ELR (cell line): ENCODE results near the gene PRADC1.

Source experiments
- DNase-seq: peaks from one replicate; pipeline ENCODE4 v3.0.0-alpha.2; 2015; ENCODE audit warnings: low read depth

PRADC1 gene

DNA sequence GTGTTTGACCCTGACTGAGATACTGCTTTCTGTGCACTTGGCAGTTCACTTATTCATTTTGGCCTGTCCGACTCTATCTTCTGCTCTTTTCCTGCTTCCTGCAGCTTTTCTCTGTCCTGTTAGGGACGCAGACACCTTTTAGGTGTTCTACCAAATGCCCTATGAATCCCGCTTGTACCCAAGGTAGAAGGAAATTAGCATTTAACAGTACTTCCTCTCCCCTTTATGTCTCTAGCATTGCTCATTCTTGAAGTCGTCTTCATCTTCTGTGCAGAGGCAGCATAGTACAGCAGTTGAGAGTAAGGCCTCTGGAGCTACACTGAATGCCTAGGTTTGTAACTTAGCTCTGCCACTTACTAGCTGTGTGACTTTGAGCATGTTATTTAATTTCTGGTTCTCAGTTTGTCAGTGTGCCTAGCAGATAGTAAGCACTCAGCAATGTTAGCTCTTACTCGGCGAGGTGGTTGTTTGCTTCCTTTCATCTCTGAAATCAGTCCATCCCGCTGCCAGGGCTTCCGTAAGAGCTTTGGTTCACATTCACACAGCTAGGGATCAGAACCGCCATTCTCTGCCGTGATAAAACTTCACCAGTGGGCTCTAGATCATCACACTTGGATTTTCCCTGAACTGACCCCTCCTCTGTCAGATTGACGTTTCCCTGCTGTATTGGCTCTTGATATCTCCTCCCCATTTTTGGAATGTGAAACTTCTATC lies 2.4 kb upstream of the PRADC1 start:
- DNase-seq: no peak

DNA sequence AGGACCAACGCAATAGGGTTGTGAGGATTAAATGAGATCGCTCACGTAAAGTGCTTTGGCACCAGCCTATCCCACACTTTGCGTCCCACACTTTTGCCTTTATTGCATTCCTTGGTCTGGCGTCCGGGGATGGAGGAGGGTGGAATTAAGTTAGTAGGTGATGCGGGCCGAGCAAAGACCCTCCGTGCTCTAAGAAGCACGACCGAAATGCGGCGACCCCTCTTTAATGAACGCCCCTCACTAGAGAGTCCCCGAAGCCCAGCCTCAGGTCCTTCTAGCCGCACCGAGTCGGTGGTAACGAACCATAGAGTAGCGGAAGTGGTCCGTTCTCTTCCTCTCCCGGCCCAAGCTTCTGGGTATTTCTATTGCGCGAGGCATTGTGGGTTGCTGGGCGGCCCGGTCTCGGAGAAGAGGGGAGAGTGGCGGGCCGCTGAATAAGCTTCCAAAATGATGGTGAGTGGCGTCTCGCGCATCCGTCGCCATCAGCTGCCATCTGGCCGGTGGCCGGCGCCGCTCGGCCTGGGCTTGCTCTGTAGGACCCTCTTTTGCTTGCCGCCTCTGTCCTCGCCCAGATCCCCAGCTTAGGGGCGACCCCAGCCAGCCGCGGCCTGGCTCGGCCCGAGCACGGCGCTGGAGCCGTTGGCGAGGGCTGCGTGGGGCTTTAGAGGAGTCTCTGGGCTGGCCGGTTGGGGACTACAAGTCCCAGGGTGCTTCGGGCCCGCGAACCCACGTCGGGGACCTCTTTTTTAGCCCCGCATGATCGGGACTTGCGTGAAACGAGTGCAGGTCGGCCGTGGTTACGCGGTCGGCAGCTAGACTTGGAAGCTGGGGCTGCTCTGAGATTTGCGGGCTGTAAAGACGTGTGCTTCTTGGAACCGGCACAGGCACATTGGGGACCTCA lies 1.1 kb upstream of the PRADC1 start, which contains the start of gene CCT7:
CCT7 (plus strand) TSS at position 377 of the 901 bp plus-strand sequence; CDS start at position 448, 71 bp downstream.
- DNase-seq: peak; percentile 94

DNA sequence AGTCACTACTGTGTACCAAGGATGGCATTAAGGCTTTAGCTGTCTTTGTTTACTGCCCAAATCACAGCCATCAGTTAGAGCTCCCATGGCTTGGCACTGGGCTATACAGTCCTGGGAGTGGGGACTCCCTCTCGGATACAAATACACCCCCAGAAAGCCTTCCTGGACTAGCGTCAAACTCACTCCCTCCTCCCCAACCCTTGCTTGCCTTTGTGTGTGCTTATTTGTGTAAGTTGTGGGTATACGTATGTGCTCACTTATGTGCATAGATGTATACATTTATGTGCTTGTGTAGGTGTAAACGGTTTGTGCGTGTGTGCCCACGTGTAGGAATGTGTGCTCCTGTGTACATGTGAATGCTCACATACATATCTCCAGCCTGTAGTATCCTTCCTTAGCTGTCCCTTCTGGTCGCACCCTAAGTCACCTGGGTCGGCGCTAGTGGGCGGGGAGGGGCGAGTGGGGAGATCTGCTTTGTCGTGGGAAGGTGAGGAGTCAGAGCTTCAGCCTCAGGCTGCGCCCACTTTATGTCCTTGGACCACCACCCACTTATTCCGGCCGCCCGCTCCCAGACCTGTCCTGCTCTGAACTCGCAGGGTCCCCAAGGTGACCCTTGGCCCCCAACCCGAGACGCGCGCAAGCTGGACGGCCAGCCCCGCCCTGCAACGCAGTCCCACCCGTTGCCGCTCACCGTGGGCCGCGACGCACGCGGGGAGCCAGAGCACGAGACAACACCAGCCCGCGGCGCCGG lies 461 bp downstream of the PRADC1 start:
- peak; percentile 30 for DNase-seq

- no peak for DNase-seq
These were observed 4.4 kb downstream of the PRADC1 start for GRCh38 chr2:73228631-73229030.

GRCh38 chr2:73227086-73227485 lies 6.0 kb downstream of the PRADC1 start:
- DNase-seq: no peak

DNA sequence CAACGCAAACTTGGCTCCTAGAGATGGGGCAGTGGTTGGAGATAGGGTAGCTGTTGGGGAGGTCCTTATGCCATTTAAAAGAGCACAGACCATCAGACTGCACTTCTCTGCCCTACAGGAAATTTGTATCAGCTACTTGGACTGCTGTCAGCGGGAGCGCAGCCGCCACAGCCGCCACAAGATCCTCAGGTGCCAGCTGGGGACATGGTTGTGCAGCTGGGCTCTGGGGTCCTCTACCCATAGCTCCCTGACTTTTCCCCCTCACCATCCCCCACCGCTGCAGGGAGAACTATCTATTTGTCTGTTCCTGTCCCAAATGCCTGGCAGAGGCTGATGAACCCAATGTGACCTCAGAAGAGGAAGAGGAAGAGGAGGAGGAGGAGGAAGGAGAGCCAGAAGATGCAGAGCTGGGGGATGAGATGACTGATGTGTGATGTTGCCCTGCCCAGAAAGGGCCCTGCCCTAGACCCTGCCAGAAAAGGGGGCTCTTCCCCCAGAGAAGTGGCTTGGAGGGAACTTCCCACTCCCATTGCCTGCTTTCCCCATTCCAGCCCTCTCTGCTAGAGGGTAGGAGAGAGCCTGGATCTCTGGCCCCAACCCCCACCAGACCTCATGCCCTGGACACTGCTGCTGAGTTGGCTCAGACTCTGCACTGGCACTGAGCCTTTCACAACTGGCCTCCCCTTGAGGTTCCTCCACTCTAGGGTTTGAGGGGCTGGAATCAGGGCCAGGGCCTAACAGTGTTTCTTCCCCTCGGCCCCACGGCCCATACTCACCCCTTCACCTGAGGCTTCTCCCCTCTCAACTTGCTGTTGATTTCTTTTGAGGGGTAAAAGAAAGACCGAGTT lies 7.3 kb downstream of the PRADC1 start:
- no peak for DNase-seq

DNA sequence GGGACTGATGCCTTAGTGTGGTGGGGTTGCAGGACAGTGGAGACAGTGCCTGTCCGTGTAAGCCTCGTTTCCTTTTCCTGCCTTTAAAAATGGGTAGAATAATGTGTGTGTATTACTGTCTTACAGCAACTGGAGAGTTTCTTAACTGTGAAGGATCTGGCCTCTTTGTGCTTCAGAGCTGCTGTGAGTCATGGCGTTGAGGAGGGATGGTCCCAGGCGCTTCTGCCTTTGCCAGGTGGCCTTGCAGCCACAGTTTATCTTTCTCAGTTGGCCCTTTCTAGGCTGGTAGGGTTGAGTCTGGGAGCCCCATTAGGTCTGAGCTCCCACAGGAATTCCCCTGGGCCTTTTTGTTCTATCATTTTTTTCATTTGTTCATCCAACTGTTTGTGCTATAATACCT lies 9.2 kb downstream of the PRADC1 start:
- DNase-seq: no peak

- DNase-seq: peak; percentile 20
These were observed 14.7 kb downstream of the PRADC1 start for GRCh38 chr2:73218298-73218697.

GRCh38 chr2:73217826-73218225 lies 15.2 kb downstream of the PRADC1 start:
- no peak for DNase-seq

- DNase-seq: no peak
These were observed 15.9 kb downstream of the PRADC1 start for GRCh38 chr2:73217160-73217559.

DNA sequence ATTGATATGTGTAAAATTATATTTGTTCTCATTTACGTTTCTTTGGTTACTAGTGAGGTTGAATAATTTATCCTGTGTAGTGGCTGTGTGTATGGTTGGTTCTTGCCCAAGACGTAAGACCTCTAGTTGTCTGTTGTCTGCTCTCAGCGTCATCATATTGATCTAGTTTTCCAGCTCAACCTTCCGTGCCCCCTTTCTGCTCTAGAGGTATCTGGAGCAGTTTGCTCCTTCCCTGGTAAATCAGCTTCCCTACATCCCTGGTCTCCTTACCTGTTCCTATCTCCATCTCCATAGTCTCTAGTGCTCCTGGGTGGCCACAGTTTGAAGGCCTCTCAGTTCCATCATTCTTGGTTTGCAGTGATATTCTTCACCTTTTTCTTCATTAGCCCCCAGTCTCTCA lies 17.8 kb downstream of the PRADC1 start:
- no peak for DNase-seq

DNA sequence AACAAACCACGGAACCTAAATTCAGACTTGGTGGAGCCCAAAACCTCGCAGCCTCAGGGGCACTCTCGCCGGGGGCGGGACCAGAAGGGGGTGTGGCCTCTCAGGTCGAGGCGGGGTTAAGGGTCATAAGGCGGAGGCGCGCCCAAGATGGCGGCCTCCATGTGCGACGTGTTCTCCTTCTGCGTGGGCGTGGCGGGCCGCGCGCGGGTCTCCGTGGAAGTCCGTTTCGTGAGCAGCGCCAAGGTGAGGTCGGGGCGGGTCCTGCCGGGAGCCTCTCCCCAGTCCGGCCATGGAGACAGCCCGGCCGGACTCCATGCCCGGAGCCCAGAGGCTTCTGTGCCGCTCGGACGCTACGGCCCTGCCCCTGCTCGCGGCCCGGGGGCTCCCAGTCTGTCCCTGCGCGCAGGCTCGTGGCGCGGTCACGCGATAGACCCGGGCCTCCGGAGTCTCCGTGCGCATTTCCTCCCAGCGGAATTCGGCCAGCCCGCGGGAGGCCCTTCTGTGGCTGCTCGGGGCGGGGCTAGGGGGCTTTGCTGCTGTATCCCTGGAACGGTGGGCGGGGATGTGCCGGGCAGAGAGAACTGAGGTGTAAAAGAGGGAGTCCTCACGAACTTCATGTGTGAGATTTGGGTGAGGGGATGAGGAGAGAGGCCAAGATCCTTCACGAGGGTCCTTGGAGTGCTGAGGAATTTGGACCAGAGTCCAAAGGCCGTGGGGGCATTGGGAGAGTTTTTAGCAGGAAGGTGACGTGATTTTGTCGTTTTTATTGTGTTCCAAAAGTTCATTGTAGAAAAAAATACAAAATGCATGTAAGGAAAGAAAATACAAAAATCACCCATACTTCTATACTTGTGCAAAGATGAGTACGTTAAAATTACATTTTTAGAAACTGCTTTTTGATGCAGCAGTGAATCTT lies 18.7 kb downstream of the PRADC1 start, which contains the start of gene SMYD5:
SMYD5 (plus strand) TSS at position 126 of the 916 bp plus-strand sequence; CDS start at position 148, 22 bp downstream.
- peak; percentile 90 for DNase-seq

DNA sequence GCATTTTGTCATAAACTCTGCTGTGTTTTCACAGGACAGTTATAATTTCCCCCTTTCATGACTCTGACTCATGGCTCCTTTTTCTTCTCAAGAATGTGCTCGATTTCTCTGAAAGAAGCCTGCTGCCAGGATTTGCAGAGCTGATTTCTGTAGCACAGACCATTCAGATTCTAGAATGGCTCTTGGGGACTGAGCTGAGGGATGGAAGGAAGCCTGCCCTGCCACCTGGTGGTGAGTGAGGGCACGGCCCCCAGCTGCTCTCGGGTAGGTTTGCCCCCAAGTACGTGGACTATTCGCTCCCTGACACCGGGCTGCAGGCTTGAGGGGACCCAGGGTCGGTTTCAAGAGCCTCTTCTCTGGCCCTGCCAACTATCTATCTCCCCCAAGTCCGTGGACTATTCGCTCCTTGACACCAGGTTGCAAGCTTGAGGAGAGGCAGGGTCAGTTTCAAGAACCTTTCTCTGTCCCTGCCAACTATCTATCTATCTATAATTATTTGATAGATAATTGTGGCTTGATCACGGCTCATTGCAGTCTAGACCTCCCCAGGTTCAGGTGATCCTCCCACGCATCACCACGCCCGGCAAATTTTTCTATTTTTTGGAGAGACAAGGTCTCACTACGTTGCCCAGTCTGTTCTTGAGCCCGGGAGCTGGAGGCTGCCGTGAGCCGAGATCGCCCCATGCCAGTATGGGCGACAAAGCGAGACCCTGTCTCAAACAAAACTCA lies 20.4 kb downstream of the PRADC1 start:
- peak; percentile 81 for DNase-seq

GRCh38 chr2:73212098-73212447 lies 21.0 kb downstream of the PRADC1 start:
- no peak for DNase-seq

DNA sequence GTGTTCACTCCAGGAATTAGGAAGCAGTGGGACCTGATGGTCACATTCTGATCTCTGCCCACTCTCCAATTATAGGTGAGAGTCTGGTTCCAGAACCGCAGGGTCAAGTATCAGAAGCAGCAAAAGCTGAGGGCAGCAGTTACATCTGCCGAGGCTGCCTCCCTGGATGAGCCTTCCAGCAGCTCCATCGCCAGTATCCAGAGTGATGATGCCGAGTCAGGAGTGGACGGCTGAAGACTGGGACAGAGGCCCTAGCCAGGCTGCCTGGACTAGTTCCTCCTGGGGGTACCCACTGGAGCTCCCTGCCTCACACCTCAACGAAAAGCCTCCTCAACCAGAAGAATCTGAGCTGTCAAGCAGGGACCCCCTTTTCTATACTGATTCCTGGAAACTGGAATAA lies 22.3 kb downstream of the PRADC1 start:
- DNase-seq: no peak

DNA sequence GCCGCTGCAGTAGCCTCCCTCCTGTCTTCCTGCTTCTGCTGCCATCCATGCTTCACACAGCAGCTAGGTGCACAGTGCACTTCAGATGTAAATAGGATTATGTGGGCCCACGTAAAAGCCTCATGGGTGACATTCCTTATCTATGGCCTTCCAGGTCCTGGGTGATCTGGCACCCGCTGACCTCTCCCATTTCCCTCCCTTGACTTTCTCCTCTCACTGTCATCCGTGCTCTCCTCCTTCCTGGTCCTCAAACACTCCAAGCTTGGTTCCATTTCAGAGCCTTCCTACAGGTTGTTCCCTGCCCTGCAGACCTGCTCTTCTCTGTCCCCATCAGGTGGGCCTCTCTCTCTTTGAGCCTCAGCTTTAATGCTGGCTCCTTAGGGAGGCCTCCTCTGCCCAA lies 23.0 kb downstream of the PRADC1 start:
- DNase-seq: no peak

- DNase-seq: no peak
These were observed 24.8 kb downstream of the PRADC1 start for GRCh38 chr2:73208258-73208657.

- DNase-seq: no peak
These were observed 27.4 kb downstream of the PRADC1 start for GRCh38 chr2:73205611-73206010.

DNA sequence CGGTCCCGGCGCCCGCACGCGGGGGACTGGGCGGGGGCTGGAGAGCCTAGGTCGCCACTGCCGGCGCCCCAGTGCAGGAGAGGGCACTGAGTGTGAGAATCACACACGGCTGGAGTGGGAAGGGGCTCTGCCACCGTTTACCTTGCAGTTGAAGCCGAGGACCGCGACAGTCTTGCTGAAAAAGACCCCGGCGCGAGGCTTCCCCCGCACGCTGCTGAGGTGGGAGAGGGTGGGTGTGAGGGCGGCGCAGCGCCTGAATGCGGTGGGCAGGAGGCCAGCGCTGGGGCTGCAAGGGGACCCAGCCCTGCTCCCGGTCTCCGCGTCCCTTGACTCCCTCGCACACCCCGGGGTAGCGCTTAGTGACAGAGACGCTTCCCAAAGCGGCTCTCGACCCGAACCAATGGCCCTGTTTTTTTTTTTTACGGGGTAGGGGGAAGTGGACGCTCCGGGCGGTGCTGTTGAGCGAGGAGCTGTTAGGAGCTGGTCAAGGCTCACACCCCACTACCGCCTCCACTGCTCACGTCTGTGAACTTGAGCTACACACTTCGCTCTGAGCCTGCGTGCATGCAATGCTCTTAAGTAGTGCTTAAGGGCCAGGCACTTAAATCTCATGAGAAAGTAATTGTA lies 29.9 kb downstream of the PRADC1 start:
- DNase-seq: peak; percentile 12
